Measurements from ENCODE around the gene SLC2A13. TPM values are rescaled to one million over a fixed set of nuclear protein-coding genes. Genes with fewer than 3 reads are reported as not detected.

Gene SLC2A13
- total RNA-seq, 1 experiment from 2014 or later: 7.0 TPM

- WGBS (ENCODE audit: extremely low coverage, insufficient read length, low lambda C conversion rate): no CpG with 5 or more reads among the region's 3 CpGs
- H3K14ac ChIP-seq (ENCODE audit: insufficient read depth, low read length): no peak overlapping the region
- H3K79me2 ChIP-seq (ENCODE audit: insufficient read depth, low read length): no peaks in the 10 kb centered on the region
- H2BK120ac ChIP-seq (ENCODE audit: low read depth, low read length, poor library complexity, severe bottlenecking): no peak overlapping the region
- H3K23ac ChIP-seq (ENCODE audit: insufficient read length, low read depth, low read length): no peak overlapping the region
- H3T11ph ChIP-seq (ENCODE audit: low read length): no peak overlapping the region
- peak; percentile 50 for DNase-seq
- no peak overlapping the region for H2BK20ac ChIP-seq (ENCODE audit: low read depth, low read length, poor library complexity, severe bottlenecking)
- no peak overlapping the region for H3K27ac Mint-ChIP-seq
- no peak overlapping the region for H4K5ac ChIP-seq (ENCODE audit: insufficient read length, low read depth, low read length)
- no peak overlapping the region for H4K91ac ChIP-seq (ENCODE audit: insufficient read length, low read depth, low read length)
- no peak overlapping the region for H3K4ac ChIP-seq (ENCODE audit: low read depth, low read length)
- no peak overlapping the region for H4K8ac ChIP-seq (replicated peaks; ENCODE audit: insufficient read length, low read depth, low read length)
- H3K4me3 Mint-ChIP-seq: no peak overlapping the region
- H3K4me1 ChIP-seq (ENCODE audit: insufficient read depth, low read length): no peaks in the 10 kb centered on the region
- H3K9me3 Mint-ChIP-seq: no peaks in the 10 kb centered on the region
- no peak overlapping the region for H2BK12ac ChIP-seq (ENCODE audit: insufficient read length, low read depth, low read length)
- no peaks in the 10 kb centered on the region for H3K23me2 ChIP-seq (ENCODE audit: insufficient read length, low read depth, low read length, poor library complexity, severe bottlenecking)
- no peaks in the 10 kb centered on the region for H3K27me3 Mint-ChIP-seq (ENCODE audit: low read depth)
- H3K9ac ChIP-seq (ENCODE audit: extremely low read depth, insufficient read length, low read length): no peak overlapping the region
- H3K36me3 Mint-ChIP-seq (ENCODE audit: insufficient read depth in 1 of 3, low read depth in 3 of 3): no peaks in the 10 kb centered on the region; a peak in 1 of 7 replicates
- no peak overlapping the region for H2BK5ac ChIP-seq (ENCODE audit: insufficient read length, low read length)
- H2BK15ac ChIP-seq (ENCODE audit: low read depth, low read length): no peak overlapping the region
- H3K4me2 ChIP-seq (ENCODE audit: insufficient read depth, insufficient read length, low read length): no peak overlapping the region
- no peak overlapping the region for H3K18ac ChIP-seq (ENCODE audit: insufficient read length, low read depth, low read length)
- no peaks in the 10 kb centered on the region for H4K20me1 ChIP-seq (ENCODE audit: control insufficient read depth, insufficient read depth, insufficient read length)
- H2AK5ac ChIP-seq (ENCODE audit: insufficient read length, low read length): no peak overlapping the region
- H3K27me3 ChIP-seq (ENCODE audit: insufficient read depth, low read length): no peaks in the 10 kb centered on the region
- H3K4me1 Mint-ChIP-seq: peaks cover 10 to 16% of the 10 kb centered on the region in 2 experiments
- no peak overlapping the region for H3K27ac ChIP-seq (ENCODE audit: insufficient read length, low read depth, low read length)
- H3K79me1 ChIP-seq (ENCODE audit: insufficient read depth, low read depth, low read length, poor library complexity, severe bottlenecking): no peaks in the 10 kb centered on the region
- TF ChIP-seq CTCF (conservative IDR thresholded peaks at IDR 0.05): peak; percentile 67
- no peak overlapping the region for H2AFZ ChIP-seq (ENCODE audit: low read length)
- H3K9me3 ChIP-seq (ENCODE audit: control insufficient read depth, low read depth, low read length): no peaks in the 10 kb centered on the region
- no peak overlapping the region for H3K56ac ChIP-seq (ENCODE audit: insufficient read length, low read depth, low read length)
Measured at GRCh38 chr12:39958377-39958776, 147.5 kb downstream of the SLC2A13 start.
